H1 (cell line): ENCODE data around the gene ROR1. TPM values are rescaled to one million over a fixed set of nuclear protein-coding genes. Genes with fewer than 3 reads are reported as not detected.

Experiments
- CTCF ChIA-PET: fragments of 300-600 bp; sonication (Branson Sonifier 250); formaldehyde crosslinking; loops from one replicate; lab custom pipeline; 2021; ENCODE audit not compliant: partially characterized antibody; lab: Charles Lee
- POLR2A ChIA-PET: fragments of 300-600 bp; sonication (Branson Sonifier 250); formaldehyde crosslinking; loops from one replicate; lab custom pipeline; 2021; ENCODE audit warnings: inconsistent platforms; ENCODE audit not compliant: partially characterized antibody; lab: Charles Lee
- DNase-seq, 2 experiments: peaks; one replicate each; pipeline versions ENCODE4 v3.0.0 to v3.0.0-alpha.2; 2010 to 2022; ENCODE audit warnings: low spot score in 2 of 2, low read depth in 1 of 2, mixed read lengths in 1 of 2
- FAIRE-seq: peaks from 2 replicates; lab custom pipeline; 2011; peaks lifted over from hg19 to GRCh38; lab: Jason Lieb, UNC
- H2AFZ ChIP-seq: 2 replicates; pipeline ENCODE4 v1.8.1; 2012; ENCODE audit warnings: low read length, inconsistent platforms
- H2AK5ac ChIP-seq: 2 replicates; pipeline ENCODE4 v1.6.1; 2013; ENCODE audit warnings: low read depth, low read length
- H2BK120ac ChIP-seq: replicated peaks from 2 replicates; pipeline ENCODE3; 2013; ENCODE audit warnings: low read depth, low read length, inconsistent platforms
- H2BK12ac ChIP-seq: 2 replicates; pipeline ENCODE4 v1.6.1; 2013; ENCODE audit warnings: low read depth, low read length
- H2BK15ac ChIP-seq: 2 replicates; pipeline ENCODE4 v1.6.1; 2013; ENCODE audit warnings: low read length
- H2BK20ac ChIP-seq: 2 replicates; pipeline ENCODE4 v1.6.1; 2013; ENCODE audit warnings: low read length
- H2BK5ac ChIP-seq: 2 replicates; pipeline ENCODE4 v1.6.1; 2013; ENCODE audit warnings: low read depth, low read length
- H3K14ac ChIP-seq: 2 replicates; pipeline ENCODE4 v1.6.1; 2013; ENCODE audit warnings: inconsistent platforms; ENCODE audit not compliant: insufficient read length
- H3K18ac ChIP-seq: 2 replicates; pipeline ENCODE4 v1.6.1; 2013; ENCODE audit warnings: low read length; ENCODE audit errors: extremely low read depth
- H3K23ac ChIP-seq: 2 replicates; pipeline ENCODE4 v1.6.1; 2013; ENCODE audit warnings: inconsistent platforms; ENCODE audit not compliant: insufficient read length
- H3K23me2 ChIP-seq: 2 replicates; pipeline ENCODE4 v1.6.1; 2013; ENCODE audit warnings: low read depth, low read length
- H3K27ac ChIP-seq: 2 replicates; pipeline ENCODE4 v1.6.1; 2011; ENCODE audit warnings: low read depth, low read length, inconsistent platforms
- H3K27me3 ChIP-seq, 4 experiments: replicated peaks in 1 of 4; 1 replicate in 1 of 4; 2 replicates in 3 of 4; pipeline versions ENCODE4 v1.6.1 to v1.8.1; 2011 to 2013; ENCODE audit warnings: low read length in 3 of 4, mild to moderate bottlenecking in 3 of 4, inconsistent platforms in 2 of 4, mixed read lengths in 2 of 4, moderate library complexity in 1 of 4; ENCODE audit not compliant: control insufficient read depth in 3 of 4, insufficient read depth in 3 of 4; ENCODE audit errors: extremely low read depth in 1 of 4
- H3K36me3 ChIP-seq, 4 experiments: 2 replicates each; pipeline versions ENCODE4 v1.6.1 to v1.8.1; 2011 to 2013; ENCODE audit warnings: mild to moderate bottlenecking in 4 of 4, low read length in 3 of 4, moderate library complexity in 2 of 4, control low read depth in 1 of 4, inconsistent platforms in 1 of 4; ENCODE audit not compliant: insufficient read depth in 4 of 4, control insufficient read depth in 2 of 4
- H3K4ac ChIP-seq: replicated peaks from 2 replicates; pipeline ENCODE3; 2013; ENCODE audit warnings: low read length, low read depth, mixed read lengths, inconsistent platforms; ENCODE audit not compliant: insufficient read length
- H3K4me1 ChIP-seq, 4 experiments: replicated peaks in 1 of 4; 1 replicate in 1 of 4; 2 replicates in 3 of 4; pipeline versions ENCODE4 v1.6.1 to v1.8.1; 2011 to 2013; ENCODE audit warnings: low read length in 3 of 4, inconsistent platforms in 2 of 4, mixed read lengths in 1 of 4; ENCODE audit not compliant: insufficient read depth in 4 of 4, control insufficient read depth in 3 of 4
- H3K4me2 ChIP-seq, 2 experiments: 2 replicates each; pipeline versions ENCODE4 v1.6.1 to v1.8.1; 2011 to 2013; ENCODE audit warnings: low read depth in 2 of 2, low read length in 2 of 2, control low read depth in 1 of 2, inconsistent platforms in 1 of 2, mild to moderate bottlenecking in 1 of 2; ENCODE audit not compliant: insufficient read depth in 1 of 2
- H3K4me3 ChIP-seq, 4 experiments: fragments of 200-600, 300-600 bp in 1 of 4; sonication (generic), shearing (Covaris generic), sonication (Bioruptor Twin) in 1 of 4; 2 replicates each; pipeline versions ENCODE4 v1.5.1 to v1.8.1; 2011 to 2016; ENCODE audit warnings: low read length in 4 of 4, low read depth in 3 of 4, control low read depth in 2 of 4, inconsistent platforms in 2 of 4, mild to moderate bottlenecking in 2 of 4, mixed read lengths in 1 of 4, moderate library complexity in 1 of 4; ENCODE audit not compliant: insufficient read depth in 2 of 4; ENCODE audit errors: extremely low read depth in 1 of 4
- H3K56ac ChIP-seq: replicated peaks from 2 replicates; pipeline ENCODE3; 2013; ENCODE audit warnings: low read depth, mild to moderate bottlenecking, mixed read lengths, low read length, inconsistent platforms; ENCODE audit not compliant: insufficient read length
- H3K79me1 ChIP-seq: 2 replicates; pipeline ENCODE4 v1.6.1; 2013; ENCODE audit warnings: low read depth, low read length, control low read depth
- H3K79me2 ChIP-seq, 2 experiments: 2 replicates each; pipeline versions ENCODE4 v1.6.1 to v1.8.1; 2012 to 2013; ENCODE audit warnings: low read length in 2 of 2, mild to moderate bottlenecking in 2 of 2, inconsistent platforms in 1 of 2; ENCODE audit not compliant: insufficient read depth in 2 of 2, control insufficient read depth in 1 of 2
- H3K9ac ChIP-seq, 4 experiments: replicated peaks in 1 of 4; 1 replicate in 1 of 4; 2 replicates in 3 of 4; pipeline versions ENCODE4 v1.6.1 to v1.8.1; 2011 to 2013; ENCODE audit warnings: low read depth in 3 of 4, low read length in 3 of 4, control low read depth in 2 of 4, mild to moderate bottlenecking in 2 of 4, moderate library complexity in 2 of 4, inconsistent platforms in 1 of 4; ENCODE audit errors: extremely low read depth in 1 of 4
- H3K9me3 ChIP-seq, 2 experiments: 2 replicates each; pipeline versions ENCODE4 v1.6.1 to v1.8.1; 2012 to 2013; ENCODE audit warnings: mild to moderate bottlenecking in 2 of 2, moderate library complexity in 2 of 2, control low read depth in 1 of 2, inconsistent platforms in 1 of 2, low read depth in 1 of 2, low read length in 1 of 2, mixed read lengths in 1 of 2; ENCODE audit not compliant: insufficient read depth in 2 of 2
- H4K20me1 ChIP-seq, 2 experiments: replicated peaks in 1 of 2; 2 replicates each; pipeline versions ENCODE3 to v1.8.1; 2011 to 2013; ENCODE audit warnings: inconsistent platforms in 2 of 2, low read length in 2 of 2, mild to moderate bottlenecking in 1 of 2; ENCODE audit not compliant: insufficient read depth in 2 of 2, control insufficient read depth in 1 of 2
- H4K5ac ChIP-seq: 2 replicates; pipeline ENCODE4 v1.6.1; 2013; ENCODE audit warnings: low read length, low read depth, mixed read lengths, inconsistent platforms; ENCODE audit not compliant: insufficient read length
- H4K8ac ChIP-seq: 2 replicates; pipeline ENCODE4 v1.8.0; 2013; ENCODE audit warnings: mild to moderate bottlenecking, moderate library complexity, low read length, inconsistent platforms; ENCODE audit not compliant: insufficient read depth; ENCODE audit errors: extremely low read depth
- H4K91ac ChIP-seq: replicated peaks from 2 replicates; pipeline ENCODE3; 2013; ENCODE audit warnings: low read length, mixed read lengths, inconsistent platforms; ENCODE audit not compliant: insufficient read length
- ASH2L ChIP-seq: fragments of 200-600, 300-600 bp; sonication (generic); IDR thresholded peaks from one replicate; pipeline ENCODE4 v1.7.1; 2017; ENCODE audit warnings: low read length
- BACH1 ChIP-seq: IDR thresholded peaks from 2 replicates; pipeline ENCODE4 v1.6.1; 2012; ENCODE audit warnings: low read length, improper control_type of control experiment
- BRCA1 ChIP-seq: IDR thresholded peaks from 2 replicates; pipeline ENCODE4 v1.6.1; 2012; ENCODE audit warnings: low read depth, low read length, improper control_type of control experiment
- GABPA ChIP-seq: IDR thresholded peaks from 2 replicates; pipeline ENCODE4 v1.6.1; 2011; ENCODE audit warnings: mild to moderate bottlenecking, low read length, moderate library complexity, borderline replicate concordance; ENCODE audit not compliant: insufficient read depth
- MAFK ChIP-seq: IDR thresholded peaks from 2 replicates; pipeline ENCODE4 v1.6.1; 2012; ENCODE audit warnings: low read depth, mild to moderate bottlenecking, improper control_type of control experiment, low read length
- NANOG ChIP-seq: IDR thresholded peaks from 2 replicates; pipeline ENCODE4 v1.6.1; 2011; ENCODE audit warnings: low read length, low read depth, mild to moderate bottlenecking, inconsistent platforms; ENCODE audit not compliant: insufficient read depth, poor library complexity, severe bottlenecking
- RNF2 ChIP-seq: fragments of 200-900, 300-1000 bp; sonication (generic); IDR thresholded peaks from 2 replicates; pipeline ENCODE4 v1.7.1; 2016; ENCODE audit warnings: borderline replicate concordance, low read depth, mild to moderate bottlenecking, antibody characterized with exemption, low read length; ENCODE audit not compliant: poor library complexity, severe bottlenecking; ENCODE audit errors: missing control alignments
- SUZ12 ChIP-seq: fragments of 200-600 bp; sonication (generic); IDR thresholded peaks from 2 replicates; pipeline ENCODE4 v1.6.1; 2012; ENCODE audit warnings: mild to moderate bottlenecking, inconsistent platforms, low read length, moderate library complexity, mixed read lengths
- WGBS, 2 experiments: shearing (Covaris generic) in 1 of 2; methylation state at CpG; one replicate each; pipeline versions ENCODE4 v1.1.6 to v1.1.7; 2013 to 2015; ENCODE audit warnings: low lambda C conversion rate in 2 of 2, mixed read lengths in 2 of 2, inconsistent platforms in 1 of 2, low coverage in 1 of 2, missing lambda C conversion rate in 1 of 2; ENCODE audit not compliant: insufficient replicate concordance in 2 of 2, insufficient coverage in 1 of 2, insufficient read length in 1 of 2; ENCODE audit errors: extremely low coverage in 1 of 2, missing lambda C conversion rate in 1 of 2; 5-methylcytosine and 5-hydroxymethylcytosine counted together
- polyA plus RNA-seq, 7 experiments: library from polyadenylated mRNA; depleted of rRNA in 3 of 7; stranded (reverse) in 5 of 7; unstranded in 2 of 7; fragments of >200 nt in 5 of 7; fragments of 200-250 nt in 2 of 7; gene quantifications; 1 replicate in 5 of 7; 2 replicates in 1 of 7; 4 replicates in 1 of 7; pipeline versions ENCODE4 v1.2.1 to v1.2.3, GENCODE V29; 2011 to 2013; ENCODE audit warnings: missing spikeins in 2 of 7, mixed read lengths in 2 of 7
- total RNA-seq: library from RNA; stranded (reverse); fragmentation: NEBNext Ultra II Directional; extraction: Animal tissue kit (Norgen Biotek cat#: 25700); gene quantifications from 2 replicates; pipeline ENCODE4 v1.2.1, GENCODE V29; 2021
- TF ChIP-seq, protein P1 (sequence below): IDR thresholded peaks from 2 replicates; pipeline ENCODE4 v1.6.1; 2012; ENCODE audit warnings: low read length, inconsistent platforms

The ROR1 gene
- total and polyA plus RNA-seq, 2 of the 8 experiments (the other 6 are each of a cell fraction or from before 2014, with no cell fraction given): 33.6 to 73.6 TPM

GRCh38 chr1:64019818-64020217 lies 246.0 kb downstream of the ROR1 start:
- DNase-seq (no peak), FAIRE-seq (peak; percentile 7)
- Histone ChIP-seq H2BK20ac (no peak overlapping the region), H3K4me1 (no peaks in the 10 kb centered on the region; a peak in 1 of 7 replicates), H3K36me3 (peaks cover 0 to 7% (median 3%) of the 10 kb centered on the region in 4 experiments; a peak in 2 of 8 replicates), H2BK12ac (no peak overlapping the region), H2BK120ac (no peak overlapping the region), H3K9ac (no peak overlapping the region), H4K8ac (no peak overlapping the region), H3K4me3 (no peak overlapping the region), H3K4me2 (no peak overlapping the region), H4K91ac (no peak overlapping the region), H2AFZ (no peak overlapping the region), H3K23ac (no peak overlapping the region), H3K23me2 (no peaks in the 10 kb centered on the region), H4K20me1 (peaks cover 2% of the 10 kb centered on the region in 2 experiments), H2BK15ac (no peak overlapping the region), H4K5ac (no peak overlapping the region), H3K18ac (no peak overlapping the region), H3K56ac (no peak overlapping the region), H3K4ac (no peak overlapping the region), H3K79me2 (peaks cover 0 to 3% of the 10 kb centered on the region in 2 experiments; a peak in 2 of 4 replicates), H3K14ac (no peak overlapping the region), H2BK5ac (no peak overlapping the region), H3K79me1 (no peaks in the 10 kb centered on the region), H2AK5ac (no peak overlapping the region), H3K9me3 (no peaks in the 10 kb centered on the region), H3K27me3 (no peaks in the 10 kb centered on the region), H3K27ac (no peak overlapping the region)
- 85% methylated on average over 2 of the region's 2 CpGs; no CpG with 5 or more reads in 1 of the 2 experiments for WGBS, 2 experiments
- ChIA-PET CTCF (interaction anchor here (0.8 to 1.6 kb wide), 2 partner anchors 8 to 36 kb away, joined by 3 to 5 read pairs; no protein-coding TSS in a partner anchor), POLR2A (no interaction called here)
- no peak for TF ChIP-seq RNF2
- TF ChIP-seq SUZ12: no peak
- TF ChIP-seq ASH2L: no peak
- TF ChIP-seq NANOG: no peak
- no peak for TF ChIP-seq MAFK
- no peak for TF ChIP-seq BACH1
- TF ChIP-seq, protein P1, sequence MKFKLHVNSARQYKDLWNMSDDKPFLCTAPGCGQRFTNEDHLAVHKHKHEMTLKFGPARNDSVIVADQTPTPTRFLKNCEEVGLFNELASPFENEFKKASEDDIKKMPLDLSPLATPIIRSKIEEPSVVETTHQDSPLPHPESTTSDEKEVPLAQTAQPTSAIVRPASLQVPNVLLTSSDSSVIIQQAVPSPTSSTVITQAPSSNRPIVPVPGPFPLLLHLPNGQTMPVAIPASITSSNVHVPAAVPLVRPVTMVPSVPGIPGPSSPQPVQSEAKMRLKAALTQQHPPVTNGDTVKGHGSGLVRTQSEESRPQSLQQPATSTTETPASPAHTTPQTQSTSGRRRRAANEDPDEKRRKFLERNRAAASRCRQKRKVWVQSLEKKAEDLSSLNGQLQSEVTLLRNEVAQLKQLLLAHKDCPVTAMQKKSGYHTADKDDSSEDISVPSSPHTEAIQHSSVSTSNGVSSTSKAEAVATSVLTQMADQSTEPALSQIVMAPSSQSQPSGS: no peak
- no peak for TF ChIP-seq BRCA1
- TF ChIP-seq GABPA: no peak
